Stimulated activated CD8-positive, alpha-beta memory T cell treated with anti-CD3 and anti-CD28 coated beads, Interleukin-7, amount 100 ng/mL, for 24 hours (primary cell): ENCODE measurements around the gene C9orf57.
"Not testable (repeated sequence)": the region's sequence is repeated elsewhere in the genome, so short reads cannot be mapped to it uniquely, and the experiment has no call there.

ENCODE experiments used
- DNase-seq: peaks from one replicate; pipeline ENCODE4 v3.0.0-alpha.2; 2020; ENCODE audit warnings: low read depth

The C9orf57 gene

DNA sequence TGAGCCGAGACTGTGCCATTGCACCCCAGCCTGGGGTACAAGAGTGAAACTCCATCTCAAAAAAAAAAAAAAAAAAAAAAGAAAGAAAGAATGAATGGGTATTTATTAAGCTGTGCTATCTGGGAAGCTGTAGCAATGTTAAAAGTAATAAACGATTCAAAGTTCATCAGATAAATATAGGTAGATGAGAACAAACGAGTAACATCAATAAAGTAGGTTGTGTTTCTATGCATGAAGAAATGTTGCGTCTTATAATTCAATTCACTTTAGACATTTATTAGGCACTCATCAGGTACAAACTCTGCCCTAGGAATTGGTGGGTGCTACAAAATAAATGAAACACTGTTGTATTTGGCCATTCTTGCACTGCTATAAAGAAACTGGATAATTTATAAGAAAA is 36.8 kb downstream of the C9orf57 start:
- DNase-seq: no peak

DNA sequence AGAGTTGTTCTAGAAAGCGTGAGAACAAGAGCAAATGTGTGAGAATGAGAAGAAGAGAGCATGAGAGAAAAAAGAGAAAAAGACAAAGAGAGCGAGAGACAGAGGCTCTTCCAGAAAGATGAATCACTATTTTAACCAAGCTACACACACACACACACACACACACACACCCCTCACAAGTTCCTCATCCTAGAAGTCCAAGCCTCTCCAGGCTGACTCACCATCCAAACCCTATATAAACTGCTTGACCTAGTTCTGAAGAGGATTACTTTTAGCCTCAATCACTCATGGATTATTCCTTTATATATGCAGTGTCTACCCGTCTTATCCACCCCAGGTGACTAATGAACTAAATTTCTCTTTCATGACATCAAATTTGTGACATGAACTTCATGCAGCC is 37.6 kb downstream of the C9orf57 start:
- no peak for DNase-seq

DNA sequence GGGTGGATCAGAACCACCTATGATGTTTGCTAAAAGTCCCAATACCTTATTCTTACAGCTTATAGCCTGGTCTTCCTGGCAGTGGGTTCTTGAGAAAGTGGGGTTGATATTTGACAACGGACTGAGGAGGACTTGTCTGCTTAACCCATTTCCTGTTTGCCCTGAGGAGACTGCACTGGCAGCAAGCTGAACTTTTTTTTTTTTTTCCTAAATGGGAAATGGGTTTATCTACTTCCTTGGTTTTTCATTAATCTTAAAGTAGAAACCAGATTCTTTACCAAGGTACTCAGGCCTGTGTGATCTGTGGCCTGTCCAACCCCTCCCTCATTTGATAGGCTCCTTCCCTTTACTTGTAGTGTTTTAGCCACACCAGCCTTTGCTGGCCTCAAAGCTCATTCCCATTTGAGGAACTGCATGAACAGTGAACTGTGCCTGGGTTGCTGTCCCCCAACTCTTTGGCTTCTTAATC is 47.1 kb downstream of the C9orf57 start:
- DNase-seq: no peak

DNA sequence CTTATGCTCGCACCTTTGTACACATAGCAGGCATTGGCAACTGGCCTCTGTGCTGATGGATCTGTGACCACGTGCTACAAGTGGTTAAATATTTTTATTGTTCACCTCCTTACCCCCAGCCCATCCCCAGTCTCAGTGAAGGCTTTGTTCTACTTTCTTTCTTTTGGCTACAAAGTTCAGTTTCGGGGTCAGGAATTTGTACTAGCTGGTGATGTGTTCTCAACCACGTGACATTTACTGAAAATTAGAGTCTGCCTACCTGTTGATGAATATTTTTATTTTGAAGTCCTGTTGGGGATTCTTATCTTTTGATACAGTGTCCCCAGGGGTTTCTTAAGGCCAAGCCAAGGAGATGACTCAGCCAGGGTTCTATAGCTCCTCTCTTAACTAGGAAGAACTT is 47.8 kb downstream of the C9orf57 start:
- no peak for DNase-seq

DNA sequence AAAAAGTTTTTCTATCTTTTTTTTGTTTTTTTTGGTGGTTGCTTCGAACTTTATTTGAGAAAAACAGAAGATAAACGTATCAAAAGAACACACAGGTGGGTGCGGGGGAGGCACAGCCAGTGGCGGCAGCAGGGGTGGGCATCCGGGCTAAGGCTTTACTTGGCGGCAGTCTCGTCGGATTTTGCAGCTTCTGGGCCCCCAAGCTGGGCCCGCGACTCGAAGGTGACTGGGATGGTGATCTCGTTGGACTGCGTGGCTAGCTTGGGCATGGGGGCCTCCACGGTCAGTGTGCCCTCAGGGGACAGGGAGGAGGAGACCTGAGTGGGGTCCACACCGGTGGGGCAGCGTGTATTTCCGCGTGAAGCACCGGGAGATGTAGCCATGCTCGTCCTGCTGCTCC is 52.7 kb downstream of the C9orf57 start:
- DNase-seq: not testable (repeated sequence)

DNA sequence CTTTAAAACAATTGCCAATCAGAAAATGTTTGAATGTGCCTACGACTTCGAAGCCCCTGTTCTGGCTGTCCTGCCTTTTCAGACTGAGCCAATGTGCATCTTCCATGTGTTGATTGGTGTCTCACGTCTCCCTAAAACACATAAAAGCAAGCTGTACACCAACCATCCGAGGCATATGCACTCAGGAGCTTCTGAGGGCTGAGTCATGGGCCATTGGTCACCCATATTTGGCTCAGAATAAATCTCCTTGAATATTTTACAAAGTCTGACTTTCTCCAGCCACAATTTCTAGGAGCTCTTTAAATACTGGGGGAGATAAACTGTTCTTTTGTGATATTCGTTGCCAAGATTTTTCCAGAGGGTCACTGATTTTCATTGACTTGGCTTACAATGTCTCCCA is 53.9 kb downstream of the C9orf57 start:
- DNase-seq: no peak

DNA sequence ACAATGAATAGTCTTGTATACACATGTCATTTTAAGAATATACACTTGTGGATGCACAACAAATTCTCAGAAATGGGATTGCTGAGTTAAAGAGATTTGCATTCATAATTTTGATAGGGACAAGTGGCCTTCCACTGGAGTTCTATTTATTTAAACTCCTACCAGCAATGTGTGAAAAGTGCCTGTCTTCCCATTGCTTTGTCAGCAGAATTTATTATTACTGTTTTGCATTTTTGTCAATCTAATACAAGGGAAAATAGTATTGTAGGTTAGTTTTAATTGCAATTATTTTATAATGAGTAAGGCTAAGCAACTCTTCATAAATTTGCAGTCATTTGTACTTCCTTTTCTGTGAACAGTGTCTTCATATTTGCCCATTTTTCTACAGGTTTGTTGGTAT is 55.0 kb downstream of the C9orf57 start:
- no peak for DNase-seq
